Omental fat pad (tissue), 4 donors: ENCODE measurements around the gene GAMT. TPM values are rescaled to one million over a fixed set of nuclear protein-coding genes. Genes with fewer than 3 reads are reported as not detected.
A peak's percentile ranks its signal among the peaks of the same experiment; 100 is the strongest.
"Not testable (repeated sequence)": the region's sequence is repeated elsewhere in the genome, so short reads cannot be mapped to it uniquely, and the experiment has no call there.

Experiments used
- ATAC-seq: fragments of 150-250 bp; one replicate; pipeline ENCODE4 v1.9.1; 2016; ENCODE audit warnings: mild to moderate bottlenecking, moderate library complexity; ENCODE audit not compliant: low FRiP score
- DNase-seq: peaks from one replicate; pipeline ENCODE4 v3.0.0-alpha.2; 2019; ENCODE audit warnings: low spot score
- total RNA-seq, 4 donors: library from RNA; depleted of rRNA; stranded (reverse); fragments of >200 nt; gene quantifications; one replicate each; pipeline ENCODE4 v1.1.0, GENCODE V29; 2016
- TF ChIP-seq, protein P1 (sequence below), 3 donors: fragments of 450-650 bp; IDR thresholded peaks; one replicate each; pipeline ENCODE4 v1.5.1; 2016 to 2017; ENCODE audit warnings: antibody characterized with exemption in 3 of 3, mild to moderate bottlenecking in 3 of 3, moderate library complexity in 2 of 3

Gene GAMT
- total RNA-seq, 4 donors from 2014 or later, result 10.8 to 16.2 (median 13.7) TPM

DNA sequence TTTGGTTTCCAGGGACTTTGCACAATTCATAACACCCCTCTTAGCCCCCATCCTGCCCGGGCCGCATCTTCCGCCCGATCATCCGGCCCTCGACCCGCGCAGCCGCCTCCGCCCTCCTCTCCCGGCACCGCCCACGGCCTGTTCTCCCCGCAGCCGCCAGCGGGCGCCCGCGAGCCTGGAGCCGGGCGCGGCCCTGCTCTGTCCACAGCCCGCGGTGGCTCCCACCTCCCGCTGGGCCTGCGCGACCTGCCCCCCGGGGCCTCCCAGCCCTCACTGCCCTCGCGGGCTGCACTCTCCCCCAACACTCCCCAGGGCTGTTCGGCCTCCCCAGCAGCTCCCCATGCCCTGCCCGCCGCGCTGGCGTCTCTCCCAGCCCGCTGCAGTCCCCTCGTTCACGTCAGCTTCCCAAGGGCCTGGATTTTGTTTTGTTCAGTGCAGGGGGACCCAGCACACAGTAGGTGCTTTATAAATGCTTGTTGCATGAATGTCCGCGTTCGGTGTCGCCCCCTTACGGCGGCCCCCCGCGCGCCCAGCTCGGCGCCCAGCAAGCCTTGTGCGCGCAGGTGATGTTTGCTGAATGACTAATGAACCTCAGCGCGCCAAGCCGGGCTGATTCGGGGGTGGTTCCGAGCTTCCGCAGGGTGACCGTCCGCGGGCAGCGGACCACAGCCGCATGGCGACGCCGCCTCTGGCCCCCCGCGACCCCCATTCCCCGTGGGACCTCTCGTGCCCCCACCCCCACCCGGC lies 44.0 kb upstream of the GAMT start:
- DNase-seq, result peak; percentile 54
- TF ChIP-seq, protein P1, sequence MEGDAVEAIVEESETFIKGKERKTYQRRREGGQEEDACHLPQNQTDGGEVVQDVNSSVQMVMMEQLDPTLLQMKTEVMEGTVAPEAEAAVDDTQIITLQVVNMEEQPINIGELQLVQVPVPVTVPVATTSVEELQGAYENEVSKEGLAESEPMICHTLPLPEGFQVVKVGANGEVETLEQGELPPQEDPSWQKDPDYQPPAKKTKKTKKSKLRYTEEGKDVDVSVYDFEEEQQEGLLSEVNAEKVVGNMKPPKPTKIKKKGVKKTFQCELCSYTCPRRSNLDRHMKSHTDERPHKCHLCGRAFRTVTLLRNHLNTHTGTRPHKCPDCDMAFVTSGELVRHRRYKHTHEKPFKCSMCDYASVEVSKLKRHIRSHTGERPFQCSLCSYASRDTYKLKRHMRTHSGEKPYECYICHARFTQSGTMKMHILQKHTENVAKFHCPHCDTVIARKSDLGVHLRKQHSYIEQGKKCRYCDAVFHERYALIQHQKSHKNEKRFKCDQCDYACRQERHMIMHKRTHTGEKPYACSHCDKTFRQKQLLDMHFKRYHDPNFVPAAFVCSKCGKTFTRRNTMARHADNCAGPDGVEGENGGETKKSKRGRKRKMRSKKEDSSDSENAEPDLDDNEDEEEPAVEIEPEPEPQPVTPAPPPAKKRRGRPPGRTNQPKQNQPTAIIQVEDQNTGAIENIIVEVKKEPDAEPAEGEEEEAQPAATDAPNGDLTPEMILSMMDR (IDR thresholded peaks at IDR 0.05), result peak in 2 of 3 donors; percentile 54 to 58
- ATAC-seq, result peak; percentile 83

DNA sequence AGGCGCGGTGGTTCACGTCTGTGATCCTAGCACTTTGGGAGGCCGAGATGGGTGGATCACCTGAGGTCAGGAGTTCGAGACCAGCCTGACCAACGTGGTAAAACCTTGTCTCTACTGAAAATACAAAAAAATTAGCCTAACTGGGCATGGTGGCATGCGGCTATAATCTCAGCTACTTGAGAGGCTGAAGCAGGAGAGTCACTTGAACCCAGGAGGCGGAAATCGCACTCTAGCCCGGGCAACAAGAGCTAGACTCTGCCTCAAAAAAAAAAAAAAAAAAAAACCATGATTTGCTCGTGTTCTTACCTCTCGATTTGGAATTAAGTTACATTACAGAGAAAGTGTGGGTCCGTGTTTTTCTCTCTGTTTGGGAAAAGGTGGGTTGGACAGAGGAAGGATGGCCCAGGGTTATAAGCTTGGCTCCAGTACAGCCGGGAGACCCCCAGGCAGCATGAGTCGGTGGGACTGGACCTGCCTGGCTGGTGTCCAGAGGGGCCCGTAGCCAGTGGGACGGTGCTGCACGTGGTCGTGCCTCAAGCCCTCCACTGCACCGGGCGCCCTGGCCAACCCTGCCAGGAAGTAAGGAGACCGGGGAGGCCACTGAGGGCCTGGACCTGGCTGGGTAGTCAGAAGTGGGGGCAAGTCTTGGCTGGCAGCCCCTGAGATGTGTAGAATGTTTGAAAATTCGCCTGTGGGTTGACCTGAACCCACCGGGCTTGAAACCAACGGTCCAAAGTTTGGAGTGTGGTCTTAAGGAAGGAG lies 40.5 kb upstream of the GAMT start:
- ATAC-seq, result no peak
- TF ChIP-seq, protein P1 (IDR thresholded peaks at IDR 0.05), result no peak
- DNase-seq, result no peak

DNA sequence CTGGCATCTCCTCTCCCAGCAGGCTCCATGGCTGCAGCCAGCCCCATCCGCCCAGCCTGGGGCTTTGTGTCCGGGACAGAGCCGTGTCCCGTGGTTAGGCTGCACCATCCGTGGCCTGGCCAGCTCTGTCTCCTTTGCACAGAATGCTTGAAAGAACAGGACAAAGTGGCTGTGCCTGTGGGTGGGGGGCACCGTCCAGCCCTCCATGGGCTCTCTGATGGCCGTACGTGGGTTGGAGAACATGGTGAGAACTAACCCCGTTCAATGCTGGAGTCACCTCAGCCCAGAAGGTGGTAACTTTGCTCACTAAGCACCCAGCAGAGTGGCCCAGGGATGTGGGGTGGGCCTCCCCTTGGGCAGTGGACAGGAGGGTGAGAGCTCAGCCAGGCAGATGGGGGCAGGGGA lies 39.7 kb upstream of the GAMT start:
- no peak for ATAC-seq

DNA sequence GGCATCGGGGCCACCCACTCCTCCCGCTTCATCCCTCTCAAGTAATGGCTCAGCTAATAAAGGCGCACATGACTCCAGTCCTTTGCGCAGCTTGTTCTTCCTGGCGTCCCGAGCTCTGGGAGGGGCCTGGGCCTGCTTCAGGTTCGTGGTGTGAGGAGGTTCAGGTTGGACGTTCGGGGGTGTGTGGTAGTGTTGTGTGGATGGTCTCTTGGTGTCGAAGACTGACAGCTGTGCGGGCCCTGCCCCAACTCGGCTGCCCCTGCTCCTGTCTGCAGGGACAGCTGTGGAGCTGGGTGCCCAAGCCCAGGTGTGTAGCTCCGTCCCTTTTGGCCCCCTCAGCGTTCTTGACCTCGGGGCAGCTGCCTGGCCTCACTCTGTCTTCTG lies 39.1 kb upstream of the GAMT start:
- no peak for ATAC-seq
- TF ChIP-seq, protein P1 (IDR thresholded peaks at IDR 0.05), result no peak
- no peak for DNase-seq

More for the DNA sequence above, 39.7 kb upstream of the GAMT start:
- no peak for DNase-seq
- TF ChIP-seq, protein P1 (IDR thresholded peaks at IDR 0.05), result no peak

DNA sequence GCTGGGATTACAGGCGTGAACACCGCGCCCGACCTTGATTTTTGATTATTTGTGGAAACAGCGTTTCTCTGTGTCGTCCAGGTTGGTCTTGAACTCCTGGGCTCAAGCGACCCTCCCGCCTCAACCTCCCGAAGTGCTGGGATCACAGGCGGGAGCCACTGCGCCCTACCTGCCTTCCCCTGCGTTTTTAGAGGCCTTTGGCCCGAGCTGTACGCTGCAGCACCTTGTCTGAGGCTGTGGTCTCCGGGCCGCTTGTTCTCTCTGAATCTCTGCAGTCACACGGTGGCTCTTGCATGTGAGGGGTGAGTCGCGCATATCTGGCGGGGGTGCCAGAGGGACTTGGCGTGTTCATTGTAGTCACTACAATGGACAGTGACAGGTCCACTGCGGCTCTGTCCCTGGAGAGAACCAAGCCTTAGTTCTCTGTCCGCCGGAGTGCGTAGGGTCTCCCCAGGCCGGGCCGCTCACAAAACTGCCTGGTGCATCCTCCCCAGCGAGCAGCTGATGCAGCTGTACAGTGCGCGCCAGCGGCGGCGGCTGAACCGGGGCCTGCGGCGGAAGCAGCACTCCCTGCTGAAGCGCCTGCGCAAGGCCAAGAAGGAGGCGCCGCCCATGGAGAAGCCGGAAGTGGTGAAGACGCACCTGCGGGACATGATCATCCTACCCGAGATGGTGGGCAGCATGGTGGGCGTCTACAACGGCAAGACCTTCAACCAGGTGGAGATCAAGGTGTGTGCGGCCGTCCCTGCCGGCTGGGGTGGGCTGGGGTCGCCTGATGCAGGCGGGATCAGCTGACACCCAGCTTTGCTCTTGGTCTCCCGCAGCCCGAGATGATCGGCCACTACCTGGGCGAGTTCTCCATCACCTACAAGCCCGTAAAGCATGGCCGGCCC lies 38.4 kb upstream of the GAMT start:
- ATAC-seq, DNase-seq: not testable (repeated sequence)

DNA sequence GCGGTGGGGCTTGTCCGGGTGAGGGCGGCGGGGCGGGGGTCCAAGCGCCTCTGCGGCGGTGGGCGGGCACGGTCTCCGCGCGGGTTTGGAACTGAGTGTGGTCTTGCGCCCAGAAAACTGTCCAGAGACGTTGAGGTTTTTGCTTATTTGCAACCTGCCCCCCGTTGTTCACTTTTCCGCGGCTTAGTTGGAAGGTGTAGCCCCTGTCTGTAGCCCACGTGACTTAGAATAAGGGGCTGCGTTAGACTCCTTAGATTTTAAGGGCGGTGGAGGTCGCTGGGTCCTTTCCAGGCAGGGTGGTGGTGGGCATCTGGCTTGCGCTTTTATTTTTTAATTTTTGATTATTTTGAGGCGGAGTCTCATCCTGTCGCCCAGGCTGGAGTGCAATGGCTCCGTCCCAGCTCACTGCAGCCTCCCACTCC lies 37.6 kb upstream of the GAMT start:
- TF ChIP-seq, protein P1 (IDR thresholded peaks at IDR 0.05), result no peak
- DNase-seq (no peak), ATAC-seq (peak; percentile 18)
